ENCODE measurements around the gene LCN15. TPM values are rescaled to one million over a fixed set of nuclear protein-coding genes. Genes with fewer than 3 reads are reported as not detected.
"Not testable (repeated sequence)": the region's sequence is repeated elsewhere in the genome, so short reads cannot be mapped to it uniquely, and the experiment has no call there.

LCN15 gene
- total and polyA plus RNA-seq, 9 donors: 0.16 to 4.0 (median 0.68) TPM; not detected in 1

DNA sequence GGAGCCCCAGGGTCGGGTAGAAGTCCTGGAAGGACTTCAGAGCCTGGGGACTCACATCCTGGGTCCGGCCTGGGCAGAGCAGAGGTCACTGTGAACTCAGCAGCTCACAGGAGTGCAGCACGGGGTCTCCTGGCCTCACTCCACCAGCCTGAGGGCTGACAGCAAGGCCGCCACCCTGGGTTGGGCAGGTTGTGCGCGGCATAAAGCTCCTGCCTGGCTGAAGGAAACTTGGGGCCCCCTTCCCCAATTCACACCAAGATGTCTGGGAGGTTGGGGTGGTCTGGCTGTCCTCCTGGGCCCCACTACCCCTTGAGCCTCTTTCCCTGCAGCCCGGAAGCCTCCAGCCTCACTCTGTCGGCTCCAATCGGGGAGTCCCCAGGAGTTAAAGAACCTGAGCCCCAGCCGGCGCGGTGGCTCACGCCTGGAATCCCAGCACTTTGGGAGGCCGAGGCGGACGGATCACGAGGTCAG lies 2.1 kb downstream of the LCN15 start:
- 52% methylated on average over 5 of the region's 17 CpGs for WGBS (ENCODE audit: insufficient coverage)
- no peaks in the 10 kb centered on the region for H3K36me3 ChIP-seq (ENCODE audit: control insufficient read depth, insufficient read depth, low read length)

DNA sequence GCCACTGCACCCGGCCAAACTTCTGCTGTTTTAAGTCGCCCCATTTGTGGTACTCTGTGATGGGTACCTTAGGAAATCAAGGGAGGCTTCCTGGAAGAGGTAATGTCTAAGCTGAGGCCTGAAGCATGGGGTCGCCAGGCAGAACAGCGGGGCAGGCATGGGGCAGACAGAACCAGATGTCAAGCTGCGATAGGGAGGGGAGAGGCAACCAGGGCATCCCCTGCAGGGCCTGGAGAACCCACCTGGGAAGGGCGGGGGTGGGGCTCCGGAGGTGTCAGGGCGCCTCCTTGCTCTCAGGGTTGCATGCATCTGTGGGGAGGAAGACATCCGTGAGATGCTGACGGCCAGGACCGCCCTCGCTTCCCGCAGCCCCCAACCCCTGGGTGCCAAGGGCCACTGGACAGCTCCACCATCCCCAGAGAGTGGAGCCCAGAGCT lies 2.8 kb downstream of the LCN15 start:
- Histone ChIP-seq H3K27ac (ENCODE audit: low read length) (no peak overlapping the region), H3K9me3 (replicated peaks; ENCODE audit: control insufficient read depth, low read depth, low read length) (no peaks in the 10 kb centered on the region), H3K36me3 (ENCODE audit: control insufficient read depth, insufficient read depth, low read length) (no peaks in the 10 kb centered on the region), H3K4me1 (ENCODE audit: control insufficient read depth, insufficient read depth, low read length) (peaks cover 28% of the 10 kb centered on the region), H3K27me3 (ENCODE audit: control insufficient read depth, insufficient read depth, low read length) (peaks cover 9% of the 10 kb centered on the region), H3K4me3 (ENCODE audit: low read length) (no peak overlapping the region)
- 85% methylated on average over 5 of the region's 13 CpGs for WGBS (ENCODE audit: insufficient coverage)
- no peak for DNase-seq

More for the DNA sequence above, 2.1 kb downstream of the LCN15 start:
- Histone ChIP-seq H3K27me3 (ENCODE audit: control insufficient read depth, insufficient read depth, low read length) (peaks cover 9% of the 10 kb centered on the region), H3K27ac (ENCODE audit: low read length) (no peak overlapping the region), H3K4me3 (ENCODE audit: low read length) (no peak overlapping the region), H3K4me1 (ENCODE audit: control insufficient read depth, insufficient read depth, low read length) (peaks cover 25% of the 10 kb centered on the region), H3K9me3 (replicated peaks; ENCODE audit: control insufficient read depth, low read depth, low read length) (no peaks in the 10 kb centered on the region)
- DNase-seq: no peak

DNA sequence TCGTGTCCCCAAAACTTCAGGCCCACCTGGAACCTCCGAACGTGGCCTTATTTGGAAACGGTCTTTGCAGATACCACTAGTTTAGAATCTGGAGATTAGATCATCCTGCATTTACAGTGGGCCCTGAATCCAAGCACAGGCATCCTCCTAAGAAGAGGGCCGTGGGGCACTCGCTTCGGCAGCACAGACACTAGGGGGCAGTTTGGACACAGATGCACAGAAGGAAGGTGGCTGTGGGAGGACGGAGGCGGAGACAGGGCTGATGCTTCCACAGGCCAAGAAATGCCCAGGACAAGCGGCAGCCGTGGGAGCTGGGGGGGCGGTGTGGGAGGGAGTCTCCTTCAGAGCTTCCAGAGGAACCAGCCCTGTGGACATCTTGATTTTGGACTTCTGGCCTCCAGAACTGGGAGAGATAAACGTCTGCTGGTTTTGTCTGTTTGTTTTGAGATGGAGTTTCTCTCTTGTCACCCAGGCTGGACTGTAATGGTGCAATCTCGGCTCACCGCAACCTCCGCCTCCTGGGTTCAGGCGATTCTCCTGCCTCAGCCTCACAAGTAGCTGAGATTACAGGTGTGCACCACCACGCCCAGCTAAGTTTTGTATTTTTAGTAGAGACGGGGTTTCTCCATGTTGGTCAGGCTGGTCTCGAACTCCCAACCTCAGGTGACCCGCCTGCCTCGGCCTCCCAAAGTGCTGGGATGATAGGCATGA lies 3.3 kb downstream of the LCN15 start:
- H3K4me3 ChIP-seq (ENCODE audit: low read length); H3K27ac ChIP-seq (ENCODE audit: low read length); H3K36me3 ChIP-seq (ENCODE audit: control insufficient read depth, insufficient read depth, low read length); H3K9me3 ChIP-seq (replicated peaks; ENCODE audit: control insufficient read depth, low read depth, low read length); H3K27me3 ChIP-seq (ENCODE audit: control insufficient read depth, insufficient read depth, low read length): not testable (repeated sequence)
- 46% methylated on average over 20 of the region's 22 CpGs for WGBS (ENCODE audit: insufficient coverage)
- H3K4me1 ChIP-seq (ENCODE audit: control insufficient read depth, insufficient read depth, low read length): peaks cover 31% of the 10 kb centered on the region
- peak; percentile 52 for DNase-seq

DNA sequence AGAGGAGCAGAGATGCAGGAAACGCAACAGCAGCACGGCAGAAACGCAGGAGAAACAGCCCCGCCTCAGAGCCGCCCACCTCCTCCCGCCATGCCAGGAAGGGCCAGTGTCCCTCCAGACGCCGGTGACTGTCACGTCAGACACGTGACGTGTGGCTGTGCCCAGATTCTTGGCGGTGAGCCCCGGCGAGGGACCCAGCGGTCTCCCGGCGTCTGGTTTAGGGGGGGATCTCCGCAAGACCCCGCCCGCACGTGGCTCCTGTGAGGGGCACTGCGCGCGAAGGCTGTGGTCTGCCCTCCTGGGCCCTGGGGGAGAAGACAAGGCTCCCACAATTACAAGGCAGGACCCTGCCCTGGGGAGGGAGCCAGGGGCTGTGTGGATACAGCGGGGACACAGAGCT lies 3.9 kb downstream of the LCN15 start:
- WGBS (ENCODE audit: insufficient coverage): 51% methylated on average over 21 of the region's 25 CpGs
- H3K27me3 ChIP-seq (ENCODE audit: control insufficient read depth, insufficient read depth, low read length): peaks cover 9% of the 10 kb centered on the region
- no peak for DNase-seq

DNA sequence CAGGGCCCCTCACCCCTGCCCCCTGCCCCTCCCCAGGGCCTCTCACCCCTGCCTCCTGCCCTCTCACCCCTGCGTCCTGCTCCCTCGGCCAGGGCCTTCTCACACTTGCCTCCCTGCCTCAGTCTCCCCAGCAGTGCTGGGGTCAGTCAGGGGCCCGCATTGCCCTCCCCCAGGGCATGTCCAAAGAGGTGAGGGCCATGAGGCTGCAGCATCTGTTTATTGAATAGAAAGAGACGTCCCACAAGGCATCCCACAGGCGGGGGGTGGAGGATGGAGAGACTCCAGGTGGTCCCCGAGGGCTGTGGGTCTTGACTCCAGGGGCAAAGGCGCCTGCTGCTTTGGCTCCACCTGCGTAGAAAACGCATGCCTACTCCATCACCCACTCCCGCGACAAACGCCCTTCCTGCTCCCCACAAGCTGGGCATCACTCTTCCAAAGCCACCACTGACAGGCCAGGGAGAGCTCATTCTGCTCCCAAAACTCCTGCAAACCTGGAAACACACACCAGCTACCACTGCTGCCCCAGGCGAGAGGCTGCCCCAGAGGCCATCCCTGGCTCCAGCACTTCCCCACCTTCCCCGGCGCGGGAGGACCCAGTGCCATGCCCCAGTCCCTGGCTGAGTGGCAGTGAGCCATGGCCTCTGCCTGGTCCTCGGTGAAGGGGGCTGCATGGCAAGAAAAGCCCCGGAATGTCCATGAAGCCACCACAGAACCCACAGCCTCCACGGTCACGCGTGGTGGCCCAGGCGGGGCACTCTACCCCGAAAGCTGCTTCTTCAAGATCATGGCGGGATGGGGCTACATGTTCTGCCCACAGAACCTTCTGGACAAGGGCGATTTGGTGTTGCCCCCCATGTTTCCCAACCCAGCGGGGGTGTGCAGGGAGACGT lies 4.6 kb downstream of the LCN15 start:
- DNase-seq: no peak
- Histone ChIP-seq H3K9me3 (replicated peaks; ENCODE audit: control insufficient read depth, low read depth, low read length) (peaks cover 6% of the 10 kb centered on the region), H3K27me3 (ENCODE audit: control insufficient read depth, insufficient read depth, low read length) (peaks cover 9% of the 10 kb centered on the region), H3K36me3 (ENCODE audit: control insufficient read depth, insufficient read depth, low read length) (no peaks in the 10 kb centered on the region), H3K27ac (ENCODE audit: low read length) (no peak overlapping the region), H3K4me1 (ENCODE audit: control insufficient read depth, insufficient read depth, low read length) (peaks cover 31% of the 10 kb centered on the region), H3K4me3 (ENCODE audit: low read length) (no peak overlapping the region)
- 79% methylated on average over 16 of the region's 27 CpGs for WGBS (ENCODE audit: insufficient coverage)

More for the DNA sequence above, 3.9 kb downstream of the LCN15 start:
- H3K36me3 ChIP-seq (ENCODE audit: control insufficient read depth, insufficient read depth, low read length): no peaks in the 10 kb centered on the region
- H3K4me3 ChIP-seq (ENCODE audit: low read length): no peak overlapping the region
- no peak overlapping the region for H3K27ac ChIP-seq (ENCODE audit: low read length)
- peaks cover 6% of the 10 kb centered on the region for H3K9me3 ChIP-seq (replicated peaks; ENCODE audit: control insufficient read depth, low read depth, low read length)
- H3K4me1 ChIP-seq (ENCODE audit: control insufficient read depth, insufficient read depth, low read length): peaks cover 31% of the 10 kb centered on the region

DNA sequence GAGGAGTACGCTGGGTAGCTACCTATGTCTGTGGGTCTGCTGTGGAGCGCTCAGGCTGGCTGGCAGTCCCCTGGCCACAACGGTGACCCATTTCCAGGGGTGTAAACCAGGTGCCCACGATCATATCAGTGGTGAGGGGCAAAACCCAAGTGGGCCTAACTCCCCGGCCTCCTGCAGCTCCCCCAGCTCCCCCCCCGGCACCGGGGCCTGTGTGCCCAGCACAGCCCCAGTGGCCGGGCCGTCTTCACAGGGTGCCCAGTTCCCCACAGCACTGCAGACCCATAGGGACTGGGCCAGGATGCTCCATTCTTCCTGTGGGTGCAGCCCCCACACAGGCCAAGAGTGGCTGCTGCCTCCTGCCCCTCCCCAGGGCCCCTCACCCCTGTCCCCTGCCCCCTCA lies 5.3 kb downstream of the LCN15 start:
- H3K9me3 ChIP-seq (replicated peaks; ENCODE audit: control insufficient read depth, low read depth, low read length): peaks cover 6% of the 10 kb centered on the region
- peaks cover 31% of the 10 kb centered on the region for H3K4me1 ChIP-seq (ENCODE audit: control insufficient read depth, insufficient read depth, low read length)
- H3K4me3 ChIP-seq (ENCODE audit: low read length): no peak overlapping the region
- 77% methylated on average over 7 of the region's 9 CpGs for WGBS (ENCODE audit: insufficient coverage)
- no peaks in the 10 kb centered on the region for H3K36me3 ChIP-seq (ENCODE audit: control insufficient read depth, insufficient read depth, low read length)
- DNase-seq: no peak
- H3K27me3 ChIP-seq (ENCODE audit: control insufficient read depth, insufficient read depth, low read length): peaks cover 7% of the 10 kb centered on the region
- no peak overlapping the region for H3K27ac ChIP-seq (ENCODE audit: low read length)

DNA sequence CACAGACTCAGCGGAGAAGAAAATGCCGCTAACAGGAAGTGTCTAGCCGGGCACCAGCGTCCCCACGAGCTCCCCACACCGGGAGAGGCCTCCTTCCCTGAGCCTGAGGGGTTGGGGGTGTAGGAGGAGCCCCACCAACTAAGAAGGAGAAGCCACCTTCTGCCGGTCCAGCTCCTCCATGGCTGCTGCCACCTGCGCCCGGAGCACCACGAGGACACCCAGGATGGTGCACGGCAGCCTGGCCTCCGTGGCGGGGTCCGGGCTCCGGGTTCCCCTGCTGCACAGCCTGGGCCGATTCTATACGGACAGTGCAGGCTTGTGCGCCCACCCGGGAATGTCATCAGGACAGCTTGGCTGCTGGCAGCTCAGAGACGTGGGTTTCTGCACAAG lies 6.6 kb downstream of the LCN15 start:
- Histone ChIP-seq H3K9me3 (replicated peaks; ENCODE audit: control insufficient read depth, low read depth, low read length) (peaks cover 6% of the 10 kb centered on the region), H3K36me3 (ENCODE audit: control insufficient read depth, insufficient read depth, low read length) (no peaks in the 10 kb centered on the region), H3K27ac (ENCODE audit: low read length) (peak overlapping the region; percentile 74), H3K27me3 (ENCODE audit: control insufficient read depth, insufficient read depth, low read length) (peaks cover 3% of the 10 kb centered on the region), H3K4me1 (ENCODE audit: control insufficient read depth, insufficient read depth, low read length) (peaks cover 35% of the 10 kb centered on the region), H3K4me3 (ENCODE audit: low read length) (no peak overlapping the region)
- 86% methylated on average over 16 of the region's 20 CpGs for WGBS (ENCODE audit: insufficient coverage)
- DNase-seq: no peak

DNA sequence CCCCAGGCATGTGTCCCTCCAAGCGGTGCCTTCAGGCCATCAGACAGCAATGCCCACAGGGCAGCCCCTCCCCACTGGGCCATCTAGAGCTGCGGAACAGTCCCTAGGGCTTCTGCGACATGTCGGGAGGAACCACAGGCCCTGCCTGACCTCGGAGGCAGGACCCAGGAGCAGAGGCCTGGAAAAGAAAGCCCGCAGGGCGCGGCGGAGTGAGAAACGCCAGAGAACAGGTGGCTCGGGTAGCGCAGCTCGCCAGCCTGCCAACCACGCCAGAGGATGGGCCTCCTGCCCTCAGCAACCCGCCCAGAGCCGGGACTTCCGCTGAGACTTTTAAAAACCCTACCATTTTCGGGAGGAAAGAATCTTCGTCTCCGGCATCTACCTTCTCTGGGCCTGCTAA lies 7.0 kb downstream of the LCN15 start:
- Histone ChIP-seq H3K36me3 (ENCODE audit: control insufficient read depth, insufficient read depth, low read length) (no peaks in the 10 kb centered on the region), H3K9me3 (replicated peaks; ENCODE audit: control insufficient read depth, low read depth, low read length) (peaks cover 6% of the 10 kb centered on the region), H3K4me3 (ENCODE audit: low read length) (no peak overlapping the region), H3K27me3 (ENCODE audit: control insufficient read depth, insufficient read depth, low read length) (peaks cover 3% of the 10 kb centered on the region), H3K27ac (ENCODE audit: low read length) (peak overlapping the region; percentile 74), H3K4me1 (ENCODE audit: control insufficient read depth, insufficient read depth, low read length) (peaks cover 35% of the 10 kb centered on the region)
- peak; percentile 36 for DNase-seq
- WGBS (ENCODE audit: insufficient coverage): 81% methylated on average over 20 of the region's 20 CpGs

DNA sequence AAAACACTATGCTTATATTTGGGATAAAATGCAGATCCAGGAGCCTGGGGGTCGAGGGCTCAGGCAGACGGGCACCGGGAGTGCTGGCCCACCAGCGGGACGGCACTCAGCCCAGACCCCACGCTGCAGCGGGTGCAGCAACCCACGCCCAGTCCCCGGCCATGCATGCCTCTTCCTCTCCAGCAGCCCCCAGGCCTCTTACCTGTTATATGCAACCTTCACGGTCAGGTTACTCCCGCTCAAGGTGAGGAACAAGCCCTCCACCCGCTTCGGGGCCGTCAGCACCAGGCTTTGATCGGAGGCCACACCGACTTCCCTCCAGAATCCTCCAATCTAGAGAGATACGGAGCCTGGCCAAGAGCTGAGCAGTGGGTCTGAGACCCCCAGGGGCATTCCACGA lies 7.5 kb downstream of the LCN15 start:
- 91% methylated on average over 12 of the region's 18 CpGs for WGBS (ENCODE audit: insufficient coverage)
- Histone ChIP-seq H3K27ac (ENCODE audit: low read length) (peak overlapping the region; percentile 72), H3K4me3 (ENCODE audit: low read length) (no peak overlapping the region), H3K27me3 (ENCODE audit: control insufficient read depth, insufficient read depth, low read length) (peaks cover 3% of the 10 kb centered on the region), H3K9me3 (replicated peaks; ENCODE audit: control insufficient read depth, low read depth, low read length) (peaks cover 9% of the 10 kb centered on the region), H3K36me3 (ENCODE audit: control insufficient read depth, insufficient read depth, low read length) (no peaks in the 10 kb centered on the region), H3K4me1 (ENCODE audit: control insufficient read depth, insufficient read depth, low read length) (peaks cover 35% of the 10 kb centered on the region)
- no peak for DNase-seq

DNA sequence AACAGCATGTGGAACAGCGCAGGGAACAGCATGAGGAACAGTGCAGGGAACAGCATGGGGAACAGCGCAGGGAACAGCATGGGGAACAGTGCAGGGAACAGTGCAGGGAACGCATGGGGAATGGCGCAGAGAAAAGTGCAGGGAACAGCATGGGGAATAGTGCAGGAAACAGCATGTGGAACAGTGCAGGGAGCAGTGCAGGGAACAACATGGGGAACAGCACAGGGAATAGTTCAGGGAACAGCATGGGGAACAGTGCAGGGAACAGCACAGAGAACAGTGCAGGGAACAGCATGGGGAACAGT lies 8.2 kb downstream of the LCN15 start:
- no peaks in the 10 kb centered on the region for H3K36me3 ChIP-seq (ENCODE audit: control insufficient read depth, insufficient read depth, low read length)
- peaks cover 15% of the 10 kb centered on the region for H3K9me3 ChIP-seq (replicated peaks; ENCODE audit: control insufficient read depth, low read depth, low read length)
- peaks cover 3% of the 10 kb centered on the region for H3K27me3 ChIP-seq (ENCODE audit: control insufficient read depth, insufficient read depth, low read length)
- no peak overlapping the region for H3K27ac ChIP-seq (ENCODE audit: low read length)
- peaks cover 35% of the 10 kb centered on the region for H3K4me1 ChIP-seq (ENCODE audit: control insufficient read depth, insufficient read depth, low read length)
- no peak for DNase-seq
- WGBS (ENCODE audit: insufficient coverage): 100% methylated on average over 4 of the region's 4 CpGs
- no peak overlapping the region for H3K4me3 ChIP-seq (ENCODE audit: low read length)
